Measurements from ENCODE around the gene TNFSF15. TPM values are rescaled to one million over a fixed set of nuclear protein-coding genes. Genes with fewer than 3 reads are reported as not detected.

The TNFSF15 gene
- total and polyA plus RNA-seq, 2 experiments from 2014 or later: 0.06 to 0.07 TPM

- Histone ChIP-seq H2AFZ (no peak overlapping the region), H3F3A (replicated peaks; ENCODE audit: low read depth) (no peaks in the 10 kb centered on the region), H3K9me2 (ENCODE audit: insufficient read depth) (no peaks in the 10 kb centered on the region), H3K4me3 (no peak overlapping the region), H3K36me3 (ENCODE audit: insufficient read depth) (no peaks in the 10 kb centered on the region), H3K4me2 (no peak overlapping the region), H3K27ac (ENCODE audit: low read depth) (no peak overlapping the region), H4K20me1 (replicated peaks; ENCODE audit: insufficient read depth) (no peaks in the 10 kb centered on the region), H3K79me2 (replicated peaks; ENCODE audit: insufficient read depth) (no peaks in the 10 kb centered on the region), H3K4me1 (ENCODE audit: insufficient read depth) (no peaks in the 10 kb centered on the region), H3K27me3 (ENCODE audit: insufficient read depth) (no peaks in the 10 kb centered on the region)
- no peak overlapping the region for H3K27ac Mint-ChIP-seq
- H3K4me1 Mint-ChIP-seq: no peaks in the 10 kb centered on the region
- ATAC-seq (no peak), DNase-seq (ENCODE audit: low spot score) (no peak)
- no peaks in the 10 kb centered on the region for H3K36me3 Mint-ChIP-seq (ENCODE audit: low read depth)
- no peaks in the 10 kb centered on the region for H3K9me3 Mint-ChIP-seq
- no peak overlapping the region for H3K4me3 Mint-ChIP-seq
- H3K27me3 Mint-ChIP-seq (ENCODE audit: insufficient read depth, low read depth, poor library complexity): peaks cover 4% of the 10 kb centered on the region
- TF ChIP-seq JUNB (IDR thresholded peaks at IDR 0.05; ENCODE audit: unreplicated experiment) (no peak), EZH2phosphoT487 (IDR thresholded peaks at IDR 0.05; ENCODE audit: unreplicated experiment) (no peak), ZNF462 (CRISPR knock-in tag; IDR thresholded peaks at IDR 0.05) (no peak), ZNF114 (CRISPR knock-in tag; IDR thresholded peaks at IDR 0.05) (no peak), POLR2AphosphoS5 (IDR thresholded peaks at IDR 0.05; ENCODE audit: low read depth) (no peak), STAT1 (IDR thresholded peaks at IDR 0.05; ENCODE audit: unreplicated experiment) (no peak), CTCF (conservative IDR thresholded peaks at IDR 0.05; ENCODE audit: low read depth in 2 of 2) (no peak), ZNF331 (CRISPR knock-in tag; IDR thresholded peaks at IDR 0.05; ENCODE audit: low read depth) (no peak), REST (IDR thresholded peaks at IDR 0.05; ENCODE audit: unreplicated experiment) (no peak), ETS1 (IDR thresholded peaks at IDR 0.05) (no peak), EZH2 (IDR thresholded peaks at IDR 0.05; ENCODE audit: low read depth, unreplicated experiment) (no peak), NANOG (IDR thresholded peaks at IDR 0.05; ENCODE audit: borderline replicate concordance) (no peak), CREB1 (CRISPR knock-in tag; IDR thresholded peaks at IDR 0.05; ENCODE audit: low read depth) (no peak)
Observed at GRCh38 chr9:114791736-114792135, 14.1 kb downstream of the TNFSF15 start.

All from GM23338 (cell line).